GM19324 (cell line): ENCODE results near the gene PDLIM5.

Source experiments
- ATAC-seq: cut with Tn5 transposase; IDR thresholded peaks from one replicate; pipeline ENCODE4 v1.9.1; 2021; ENCODE audit warnings: mild to moderate bottlenecking, moderate library complexity; ENCODE audit not compliant: unreplicated experiment, low FRiP score

Gene PDLIM5

DNA sequence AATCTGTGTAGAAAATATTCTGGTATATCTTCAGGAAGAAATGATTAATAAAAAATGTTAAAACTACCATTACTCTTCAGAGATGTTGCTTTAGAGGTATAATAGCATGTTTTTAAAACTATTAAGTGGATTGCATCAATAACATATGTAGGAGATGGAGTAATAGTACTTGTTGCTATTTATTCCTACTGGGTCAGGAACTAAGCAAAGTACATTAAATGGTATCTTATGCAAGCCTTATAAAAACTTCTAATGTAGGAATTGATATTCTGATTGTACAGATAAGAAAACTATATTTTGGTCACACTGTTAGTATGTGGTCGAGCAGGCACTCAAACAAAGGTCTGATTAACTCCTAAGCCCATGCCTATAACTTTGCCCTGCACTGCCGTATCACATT, 31.4 kb upstream of the PDLIM5 start:
- ATAC-seq: no peak

DNA sequence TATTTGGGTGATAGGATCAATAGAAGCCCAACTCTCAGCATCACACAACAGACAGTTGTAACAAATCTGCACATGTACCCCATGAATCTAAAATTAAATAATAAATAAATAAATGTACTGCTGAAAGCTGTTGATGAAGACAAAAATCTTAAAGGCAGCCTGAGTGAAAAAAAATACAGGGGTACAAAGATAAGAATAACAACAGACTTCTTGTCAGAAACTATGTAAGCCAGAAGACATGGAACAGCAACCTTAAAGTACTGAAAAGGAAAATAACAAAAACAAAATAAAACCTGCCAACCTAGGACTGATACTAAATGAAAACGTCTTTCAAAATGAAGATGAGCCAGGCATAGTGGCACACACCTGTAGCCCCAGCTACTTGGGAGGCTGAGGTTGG, 25.0 kb upstream of the PDLIM5 start:
- ATAC-seq: no peak

DNA sequence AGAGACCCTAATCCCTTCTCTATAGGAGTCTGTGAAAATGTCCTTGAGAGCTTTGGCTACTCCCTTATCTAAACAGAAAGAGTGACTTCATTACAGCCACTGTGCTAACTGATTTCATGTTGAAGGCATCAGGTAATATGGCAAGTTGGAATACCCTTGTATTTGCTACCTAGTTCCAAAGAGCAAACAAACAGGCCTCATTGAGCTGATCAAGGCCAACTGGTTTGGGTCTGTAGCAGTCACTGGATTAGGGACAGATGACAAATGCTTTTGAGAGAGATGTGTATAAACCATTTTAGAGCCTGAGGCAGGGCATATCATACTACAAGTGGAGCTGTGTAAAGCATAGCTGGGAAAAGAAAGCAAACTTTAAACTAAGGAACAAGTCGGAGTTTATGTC, 22.9 kb upstream of the PDLIM5 start:
- no peak for ATAC-seq

DNA sequence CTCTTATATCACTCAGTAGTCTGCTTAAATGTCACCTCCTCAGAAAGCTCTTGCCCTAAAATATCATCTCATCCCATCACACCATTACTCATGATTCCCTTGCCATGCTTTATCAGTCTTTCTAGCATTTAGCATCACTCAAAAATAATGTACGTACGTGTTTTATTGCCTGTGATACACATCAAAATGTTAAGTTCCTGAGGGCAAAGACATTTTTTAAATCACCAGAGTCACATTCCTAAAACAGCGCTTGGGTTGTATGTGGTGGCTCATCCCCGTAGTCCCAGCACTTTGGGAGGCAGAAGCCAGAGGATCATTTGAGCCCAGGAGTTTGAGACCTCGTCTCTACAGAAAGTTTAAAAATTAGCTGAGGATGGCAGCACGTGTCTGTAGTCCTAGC, 21.3 kb upstream of the PDLIM5 start:
- ATAC-seq: no peak

GRCh38 chr4:94431388-94431787, 20.4 kb upstream of the PDLIM5 start:
- no peak for ATAC-seq

- no peak for ATAC-seq
These were observed 17.2 kb upstream of the PDLIM5 start for GRCh38 chr4:94434505-94434904.

- ATAC-seq: no peak
These were observed 15.9 kb upstream of the PDLIM5 start for GRCh38 chr4:94435874-94436273.

- ATAC-seq: no peak
These were observed 15.2 kb upstream of the PDLIM5 start for GRCh38 chr4:94436512-94436911.

- ATAC-seq: no peak
These were observed 12.1 kb upstream of the PDLIM5 start for GRCh38 chr4:94439606-94440005.

DNA sequence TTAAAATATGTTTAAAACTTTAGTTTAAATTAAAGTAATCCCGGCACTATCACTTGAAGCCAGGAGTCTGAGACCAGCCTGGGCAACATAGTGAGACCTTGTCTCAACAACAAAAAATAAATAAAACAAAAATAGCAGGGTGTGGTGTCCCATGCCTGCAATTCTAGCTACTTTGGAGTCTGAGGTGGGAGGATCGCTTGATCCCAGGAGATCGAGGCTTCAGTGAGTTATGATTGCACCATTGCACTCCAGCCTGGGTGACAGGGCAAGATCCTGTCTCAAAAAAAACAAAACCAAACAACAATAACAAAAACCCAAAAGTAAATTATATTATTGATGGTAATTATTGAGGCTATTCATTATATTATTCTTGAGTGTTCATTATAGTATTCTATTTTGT, 9.9 kb upstream of the PDLIM5 start:
- ATAC-seq: no peak

GRCh38 chr4:94442251-94442650, 9.5 kb upstream of the PDLIM5 start:
- no peak for ATAC-seq

DNA sequence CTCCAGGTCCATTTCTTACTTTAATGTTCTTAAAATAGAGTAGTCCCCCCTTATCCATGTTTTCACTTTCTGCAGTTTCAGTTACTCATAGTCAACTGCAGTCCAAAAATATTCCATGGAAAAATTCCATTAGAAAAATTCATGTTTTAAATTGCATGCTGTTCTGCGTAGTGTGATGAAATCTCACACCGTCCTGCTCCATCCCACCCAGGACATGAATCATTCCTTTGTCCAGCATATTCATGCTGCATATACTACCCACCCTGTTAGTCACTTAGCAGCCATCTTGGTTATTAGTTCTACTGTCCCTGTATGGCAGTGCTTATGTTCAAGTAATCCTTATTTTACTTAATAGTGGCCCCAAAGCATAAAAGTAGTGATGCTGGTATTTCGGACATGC, 5.4 kb upstream of the PDLIM5 start:
- no peak for ATAC-seq

DNA sequence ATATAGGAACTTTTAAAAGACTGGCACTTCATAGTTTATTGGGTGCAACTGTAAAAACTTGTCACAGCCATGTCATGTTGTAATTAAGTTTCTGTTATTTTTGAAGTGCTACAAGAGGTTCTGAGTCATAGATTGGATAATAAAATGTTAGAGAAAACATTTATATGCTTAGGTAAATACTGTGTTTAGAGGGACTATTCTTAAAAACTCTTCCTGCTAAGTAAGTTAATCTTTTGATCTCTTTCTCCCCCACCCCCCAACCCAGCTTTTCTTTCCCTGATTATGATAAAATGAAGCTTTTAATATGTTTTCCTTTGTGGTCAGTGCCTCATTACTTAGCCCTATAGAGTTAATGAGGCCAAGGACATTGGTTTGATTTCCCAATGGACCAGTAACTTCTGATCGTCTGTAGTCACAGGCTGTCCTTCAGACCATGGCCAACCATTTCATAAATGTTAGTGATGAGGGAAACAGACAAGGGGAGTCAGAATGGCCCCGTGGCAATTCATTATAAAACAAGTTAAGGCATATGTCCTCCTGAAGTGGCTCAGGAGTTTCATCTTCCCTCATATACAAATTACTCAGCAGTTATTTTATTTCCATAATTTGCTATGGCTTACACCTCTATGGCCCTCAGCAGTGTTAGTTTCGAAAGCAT, 3.9 kb upstream of the PDLIM5 start:
- ATAC-seq: no peak

GRCh38 chr4:94448815-94449375, 2.8 kb upstream of the PDLIM5 start:
- ATAC-seq: no peak

GRCh38 chr4:94451051-94451694, 569 bp upstream of the PDLIM5 start:
- ATAC-seq: no peak

DNA sequence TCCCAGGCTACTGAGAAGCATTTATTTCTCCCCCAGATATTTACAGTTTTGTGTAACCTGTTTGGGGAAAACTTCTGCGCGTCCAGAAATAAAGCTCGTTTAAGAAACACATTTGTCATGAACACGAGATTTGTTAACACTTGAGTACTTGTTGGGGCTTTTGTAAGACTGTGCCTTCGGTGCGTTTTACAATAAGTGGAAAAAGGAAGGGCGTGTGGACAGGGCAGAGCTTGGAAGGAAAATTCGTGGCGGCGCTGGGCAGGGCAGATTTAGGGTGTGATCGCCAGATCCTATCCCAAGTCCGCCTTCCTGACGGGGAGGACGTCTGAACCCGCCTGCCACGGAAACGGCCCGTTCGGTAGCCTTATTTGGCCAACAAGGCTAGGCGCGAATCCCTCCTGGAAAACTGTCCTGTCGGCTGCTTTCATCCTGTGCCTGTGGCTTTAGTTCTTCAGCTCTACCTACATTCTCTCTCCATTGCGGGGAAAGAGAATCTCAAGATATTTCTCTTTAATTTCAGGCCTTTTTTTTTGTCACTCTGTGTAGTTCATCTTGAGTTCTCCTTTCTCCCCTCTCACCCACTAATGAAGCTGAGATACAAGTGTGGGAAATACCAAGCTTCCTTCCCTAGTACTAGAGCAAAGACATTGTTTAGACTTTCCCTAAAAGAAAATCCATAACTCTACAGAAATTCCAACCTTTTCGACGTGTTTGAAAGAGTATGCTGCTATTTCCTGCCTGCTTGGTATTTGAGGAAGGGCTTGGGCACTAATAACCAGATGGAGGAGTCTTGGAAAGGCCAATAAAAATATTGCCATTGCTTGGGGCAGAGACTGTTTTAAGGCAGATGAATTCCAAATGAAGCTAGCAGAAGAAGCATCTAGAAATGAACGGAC, 982 bp downstream of the PDLIM5 start:
- ATAC-seq: peak; percentile 5

DNA sequence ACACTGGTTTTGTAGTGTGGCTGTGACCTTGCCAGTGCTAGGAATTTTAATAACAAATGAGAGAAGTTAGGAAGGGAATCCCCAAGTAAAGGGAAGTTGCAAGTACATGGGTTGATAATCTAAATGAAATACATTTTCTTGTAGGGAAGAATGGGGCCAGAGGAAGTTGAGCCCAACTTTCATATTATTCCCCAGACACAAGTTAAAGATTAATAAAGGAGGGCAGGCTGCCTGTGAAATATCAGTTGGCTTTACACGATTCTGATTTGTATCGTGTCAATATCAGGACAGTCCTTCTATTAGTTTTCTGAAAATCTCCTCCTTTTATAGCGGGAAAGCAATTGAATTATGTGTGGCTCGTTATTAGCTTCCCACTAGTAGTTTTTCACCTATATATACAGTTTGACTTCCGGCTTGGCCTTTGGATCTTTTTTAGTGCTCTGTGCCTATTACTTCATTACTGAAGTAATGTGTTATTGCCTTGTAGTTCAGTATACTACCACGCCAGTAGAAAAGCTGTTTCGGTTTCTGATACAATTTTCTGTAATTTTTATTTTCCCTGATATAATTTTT, 1.7 kb downstream of the PDLIM5 start:
- no peak for ATAC-seq

DNA sequence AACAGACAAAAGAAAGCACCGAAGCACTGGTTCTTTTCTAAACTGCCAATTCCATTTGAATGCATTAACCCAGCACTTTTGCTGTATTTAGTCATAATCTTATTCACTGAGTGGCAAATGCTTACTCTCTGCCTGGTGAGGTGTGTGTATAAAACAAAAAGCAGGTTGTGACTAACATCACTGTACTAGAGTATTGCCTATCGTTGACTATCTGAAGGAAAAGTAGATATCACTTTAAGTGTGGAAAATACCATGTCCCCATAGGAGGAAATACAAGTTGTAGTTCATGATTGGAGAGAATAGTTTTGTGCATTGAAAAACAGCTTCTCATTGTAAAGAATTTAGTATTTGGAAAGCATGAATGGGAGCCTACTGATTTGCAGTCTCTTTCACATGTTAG, 2.7 kb downstream of the PDLIM5 start:
- ATAC-seq: no peak

DNA sequence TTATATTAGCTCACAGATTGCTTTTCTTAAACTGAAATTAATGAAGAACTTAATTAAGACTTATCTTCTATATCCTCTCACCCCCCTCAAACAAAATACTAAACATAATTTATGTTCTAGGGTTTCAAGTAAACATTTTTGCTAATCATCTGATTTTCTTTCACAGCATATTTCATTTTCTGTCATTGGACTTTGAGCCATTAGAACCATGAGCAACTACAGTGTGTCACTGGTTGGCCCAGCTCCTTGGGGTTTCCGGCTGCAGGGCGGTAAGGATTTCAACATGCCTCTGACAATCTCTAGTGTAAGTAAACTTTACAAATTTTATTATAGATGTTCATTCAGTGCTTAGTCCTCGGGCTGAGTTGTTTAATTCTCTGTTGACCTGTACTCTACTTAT, 3.3 kb downstream of the PDLIM5 start:
- ATAC-seq: no peak

- ATAC-seq: no peak
These were observed 6.0 kb downstream of the PDLIM5 start for GRCh38 chr4:94457692-94458106.

DNA sequence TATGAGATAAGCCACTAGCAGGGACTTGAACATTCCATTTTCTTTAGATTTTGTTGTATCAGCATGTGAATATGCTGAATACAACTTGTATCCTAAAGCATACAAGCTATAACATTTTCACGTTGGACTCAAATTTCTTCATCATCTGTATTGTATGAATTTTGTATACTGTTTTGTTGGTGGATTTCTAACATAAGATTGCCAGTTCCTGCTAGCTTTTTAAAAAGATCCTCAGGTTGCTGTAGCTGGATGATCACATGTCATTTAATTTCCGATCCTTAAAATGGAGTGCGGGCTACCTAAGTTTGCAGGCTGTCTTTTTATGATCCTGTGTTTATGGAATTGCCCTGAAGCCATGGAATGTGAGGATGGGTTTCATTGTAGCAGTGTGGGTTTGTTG, 6.9 kb downstream of the PDLIM5 start:
- no peak for ATAC-seq
